Medulla oblongata (tissue), 1 donor: ENCODE results near the gene SLC9A6.
A peak's percentile ranks its signal among the peaks of the same experiment; 100 is the strongest.
"Not testable (repeated sequence)": the region's sequence is repeated elsewhere in the genome, so short reads cannot be mapped to it uniquely, and the experiment has no call there.

ENCODE experiments used
- DNase-seq: peaks from one replicate; pipeline ENCODE4 v3.0.0-alpha.2; 2015; ENCODE audit errors: extremely low spot score

The SLC9A6 gene

GRCh38 chrX:136029766-136030165 lies 44.5 kb downstream of the SLC9A6 start:
- no peak for DNase-seq

GRCh38 chrX:136030303-136031191 lies 45.3 kb downstream of the SLC9A6 start:
- peak; percentile 47 for DNase-seq

- DNase-seq = no peak
These were observed 46.4 kb downstream of the SLC9A6 start for GRCh38 chrX:136031626-136032025.

GRCh38 chrX:136032370-136032769 lies 47.1 kb downstream of the SLC9A6 start:
- DNase-seq = no peak

- no peak for DNase-seq
These were observed 49.4 kb downstream of the SLC9A6 start for GRCh38 chrX:136034668-136035067.

GRCh38 chrX:136035663-136036062 lies 50.4 kb downstream of the SLC9A6 start:
- DNase-seq = no peak

GRCh38 chrX:136039485-136039884 lies 54.2 kb downstream of the SLC9A6 start:
- DNase-seq = no peak

GRCh38 chrX:136039968-136040367 lies 54.7 kb downstream of the SLC9A6 start:
- DNase-seq = no peak

- no peak for DNase-seq
These were observed 56.1 kb downstream of the SLC9A6 start for GRCh38 chrX:136041254-136041812.

- no peak for DNase-seq
These were observed 59.8 kb downstream of the SLC9A6 start for GRCh38 chrX:136045008-136045407.

- DNase-seq = no peak
These were observed 61.2 kb downstream of the SLC9A6 start for GRCh38 chrX:136046295-136047015.

GRCh38 chrX:136047016-136047642 lies 61.9 kb downstream of the SLC9A6 start:
- DNase-seq = no peak

- no peak for DNase-seq
These were observed 62.7 kb downstream of the SLC9A6 start for GRCh38 chrX:136047969-136048368.

GRCh38 chrX:136048446-136048845 lies 63.2 kb downstream of the SLC9A6 start:
- DNase-seq = no peak

GRCh38 chrX:136049608-136050007 lies 64.4 kb downstream of the SLC9A6 start:
- no peak for DNase-seq

GRCh38 chrX:136050875-136051274 lies 65.6 kb downstream of the SLC9A6 start:
- DNase-seq = not testable (repeated sequence)

- DNase-seq = no peak
These were observed 66.4 kb downstream of the SLC9A6 start for GRCh38 chrX:136051611-136052010.

GRCh38 chrX:136055651-136056221 lies 70.5 kb downstream of the SLC9A6 start:
- DNase-seq = peak; percentile 9

- DNase-seq = no peak
These were observed 72.3 kb downstream of the SLC9A6 start for GRCh38 chrX:136057567-136057966.

GRCh38 chrX:136059350-136059749 lies 74.1 kb downstream of the SLC9A6 start:
- no peak for DNase-seq

- no peak for DNase-seq
These were observed 76.1 kb downstream of the SLC9A6 start for GRCh38 chrX:136061286-136061685.

GRCh38 chrX:136061696-136062095 lies 76.5 kb downstream of the SLC9A6 start:
- DNase-seq = no peak
